Chondrocyte (in vitro differentiated cells): ENCODE data around the gene EZH1. TPM values are rescaled to one million over a fixed set of nuclear protein-coding genes. Genes with fewer than 3 reads are reported as not detected.

Experiments
- DNase-seq: peaks from one replicate; pipeline ENCODE4 v3.0.0; 2021; ENCODE audit warnings: mixed read lengths, low spot score
- H3K27ac Mint-ChIP-seq: one replicate; pipeline ENCODE4 v1.8.0; 2021; ENCODE audit warnings: mild to moderate bottlenecking, moderate library complexity, mixed read lengths; ENCODE audit not compliant: unreplicated experiment
- H3K27me3 Mint-ChIP-seq: 2 replicates; pipeline ENCODE4 v1.8.0; 2021; ENCODE audit warnings: low read depth, mixed read lengths
- H3K36me3 Mint-ChIP-seq: 2 replicates; pipeline ENCODE4 v1.8.0; 2021; ENCODE audit warnings: low read depth, mixed read lengths
- H3K4me1 Mint-ChIP-seq: 2 replicates; pipeline ENCODE4 v1.8.0; 2021; ENCODE audit warnings: low read depth, mild to moderate bottlenecking, mixed read lengths
- H3K4me3 Mint-ChIP-seq: one replicate; pipeline ENCODE4 v1.8.0; 2021; ENCODE audit warnings: mild to moderate bottlenecking, moderate library complexity, mixed read lengths; ENCODE audit not compliant: unreplicated experiment
- H3K9me3 Mint-ChIP-seq: 2 replicates; pipeline ENCODE4 v1.8.0; 2021; ENCODE audit warnings: low read depth, mixed read lengths
- CTCF ChIP-seq: fragments of 200-600 bp; sonication (generic); IDR thresholded peaks from 2 replicates; pipeline ENCODE4 v1.5.0; 2021; ENCODE audit warnings: antibody characterized with exemption, mild to moderate bottlenecking, moderate library complexity
- total RNA-seq: library from RNA; stranded (reverse); gene quantifications from 3 replicates; pipeline ENCODE4 v1.2.1, GENCODE V29; 2021

EZH1 gene
- total RNA-seq, 1 donor from 2014 or later: 22.2 TPM

DNA sequence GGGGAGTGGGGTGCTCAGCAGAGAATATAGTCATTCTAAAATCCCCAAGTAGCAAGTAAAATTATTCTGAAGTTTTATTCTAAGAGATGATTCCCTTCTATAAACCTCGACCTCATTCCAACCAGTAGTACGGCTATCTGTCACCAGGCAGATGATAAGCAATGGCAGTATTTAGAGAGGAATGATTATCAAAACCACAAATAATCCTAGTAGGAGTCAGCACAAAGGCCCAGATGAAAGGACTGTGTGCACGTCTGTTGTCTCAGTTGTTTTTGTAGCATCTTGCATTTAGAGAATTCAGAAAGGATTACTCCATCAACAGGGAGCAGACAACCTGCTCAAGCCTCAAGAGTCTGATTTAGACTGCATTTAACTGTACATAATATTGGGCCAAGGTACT is 21.2 kb downstream of the EZH1 start:
- H3K27ac Mint-ChIP-seq: no peak overlapping the region
- no peaks in the 10 kb centered on the region for H3K27me3 Mint-ChIP-seq
- no peaks in the 10 kb centered on the region for H3K4me1 Mint-ChIP-seq
- no peak for TF ChIP-seq CTCF
- H3K4me3 Mint-ChIP-seq: no peak overlapping the region
- H3K36me3 Mint-ChIP-seq: peaks cover 15% of the 10 kb centered on the region
- no peaks in the 10 kb centered on the region for H3K9me3 Mint-ChIP-seq
- no peak for DNase-seq

DNA sequence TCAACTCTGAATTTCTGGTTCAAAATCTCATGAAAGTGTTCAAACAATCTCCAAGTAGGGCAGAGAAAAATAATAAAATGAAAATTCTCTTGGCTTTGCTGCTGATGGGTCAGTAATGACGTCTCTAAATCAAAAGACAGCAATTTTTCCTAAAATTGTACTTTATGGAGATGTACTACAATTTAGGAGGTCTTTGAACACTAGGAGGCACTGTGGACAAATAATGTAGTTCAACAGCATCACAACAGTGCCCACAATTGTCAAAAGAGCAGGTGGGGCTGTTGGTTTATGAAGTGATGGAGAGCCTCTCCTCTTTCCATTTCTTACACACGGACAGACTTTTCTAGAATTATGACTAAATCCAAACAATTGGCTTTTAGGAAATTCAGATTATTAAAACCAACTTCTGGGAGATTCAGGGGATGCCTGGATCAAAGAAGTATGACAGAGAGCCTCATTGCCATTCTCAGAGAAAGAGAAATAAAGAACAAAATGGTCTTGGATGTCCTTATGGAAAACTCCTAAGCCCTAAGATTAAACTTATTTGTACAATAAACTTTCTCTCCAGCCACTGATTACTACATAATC is 23.8 kb downstream of the EZH1 start:
- peak; percentile 89 for TF ChIP-seq CTCF
- Mint-ChIP-seq H3K27ac (no peak overlapping the region), H3K4me1 (no peaks in the 10 kb centered on the region), H3K36me3 (peaks cover 24% of the 10 kb centered on the region), H3K27me3 (no peaks in the 10 kb centered on the region), H3K9me3 (no peaks in the 10 kb centered on the region), H3K4me3 (no peak overlapping the region)
- no peak for DNase-seq

- Mint-ChIP-seq H3K27me3 (no peaks in the 10 kb centered on the region), H3K4me1 (no peaks in the 10 kb centered on the region), H3K9me3 (no peaks in the 10 kb centered on the region), H3K27ac (no peak overlapping the region), H3K4me3 (no peak overlapping the region), H3K36me3 (peaks cover 38% of the 10 kb centered on the region)
- TF ChIP-seq CTCF: no peak
- no peak for DNase-seq
Measured at GRCh38 chr17:42709561-42709960, 35.3 kb downstream of the EZH1 start.

GRCh38 chr17:42708588-42708987 is 36.3 kb downstream of the EZH1 start:
- Mint-ChIP-seq H3K4me1 (no peaks in the 10 kb centered on the region), H3K9me3 (no peaks in the 10 kb centered on the region), H3K27me3 (no peaks in the 10 kb centered on the region), H3K4me3 (no peak overlapping the region), H3K27ac (no peak overlapping the region), H3K36me3 (peaks cover 44% of the 10 kb centered on the region)
- TF ChIP-seq CTCF: no peak
- no peak for DNase-seq

GRCh38 chr17:42706732-42707131 is 38.1 kb downstream of the EZH1 start:
- no peaks in the 10 kb centered on the region for H3K9me3 Mint-ChIP-seq
- TF ChIP-seq CTCF: no peak
- no peaks in the 10 kb centered on the region for H3K4me1 Mint-ChIP-seq
- no peak overlapping the region for H3K27ac Mint-ChIP-seq
- no peaks in the 10 kb centered on the region for H3K27me3 Mint-ChIP-seq
- DNase-seq: no peak
- no peak overlapping the region for H3K4me3 Mint-ChIP-seq
- peaks cover 47% of the 10 kb centered on the region for H3K36me3 Mint-ChIP-seq
